ENCODE results near the gene SAT2. TPM values are rescaled to one million over a fixed set of nuclear protein-coding genes. Genes with fewer than 3 reads are reported as not detected.

SAT2 gene
- total and polyA plus RNA-seq, 2 of the 13 experiments (the other 11 are each of a cell fraction or from before 2014, with no cell fraction given), result 37.6 to 93.7 TPM

DNA sequence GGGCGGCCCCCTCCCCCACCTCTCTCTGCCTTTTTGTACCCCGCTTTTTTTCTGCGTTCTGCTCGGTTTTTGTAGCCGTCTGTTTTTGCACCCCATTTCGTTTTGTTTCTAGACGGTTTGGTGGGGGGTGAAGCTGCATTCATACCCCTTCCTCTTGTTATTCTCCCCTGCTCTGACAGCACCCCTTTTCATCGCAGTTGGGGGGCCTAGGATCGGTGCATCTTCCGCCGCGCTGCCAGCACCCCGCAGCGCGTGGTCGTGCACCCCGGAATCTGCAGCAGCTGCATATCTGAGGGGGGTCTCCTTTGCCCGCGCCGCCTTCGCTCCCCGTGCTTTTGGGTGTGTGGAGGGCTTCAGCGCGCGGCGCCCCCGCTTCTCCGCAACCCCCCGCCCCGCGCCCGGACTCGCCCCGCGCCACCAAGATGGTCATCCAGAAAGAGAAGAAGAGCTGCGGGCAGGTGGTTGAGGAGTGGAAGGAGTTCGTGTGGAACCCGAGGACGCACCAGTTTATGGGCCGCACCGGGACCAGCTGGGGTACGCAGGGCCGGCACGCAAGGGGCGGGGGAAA lies 23.6 kb upstream of the SAT2 start (continued):
- TF ChIP-seq, protein P1, sequence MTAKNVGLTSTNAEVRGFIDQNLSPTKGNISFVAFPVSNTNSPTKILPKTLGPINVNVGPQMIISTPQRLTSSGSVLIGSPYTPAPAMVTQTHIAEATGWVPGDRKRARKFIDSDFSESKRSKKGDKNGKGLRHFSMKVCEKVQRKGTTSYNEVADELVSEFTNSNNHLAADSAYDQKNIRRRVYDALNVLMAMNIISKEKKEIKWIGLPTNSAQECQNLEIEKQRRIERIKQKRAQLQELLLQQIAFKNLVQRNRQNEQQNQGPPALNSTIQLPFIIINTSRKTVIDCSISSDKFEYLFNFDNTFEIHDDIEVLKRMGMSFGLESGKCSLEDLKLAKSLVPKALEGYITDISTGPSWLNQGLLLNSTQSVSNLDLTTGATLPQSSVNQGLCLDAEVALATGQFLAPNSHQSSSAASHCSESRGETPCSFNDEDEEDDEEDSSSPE (CRISPR knock-in tag; IDR thresholded peaks at IDR 0.05), result no peak
- TF ChIP-seq ZNF687 (CRISPR knock-in tag; IDR thresholded peaks at IDR 0.05) (peak; percentile 15; the same call in 1 of the 2 replicates), ATF6 (CRISPR knock-in tag; conservative IDR thresholded peaks at IDR 0.05) (no peak), ZNF737 (CRISPR knock-in tag; IDR thresholded peaks at IDR 0.05; ENCODE audit: borderline replicate concordance) (no peak), CHCHD3 (CRISPR knock-in tag; IDR thresholded peaks at IDR 0.05) (no peak), ZNF589 (CRISPR knock-in tag; conservative IDR thresholded peaks at IDR 0.05) (no peak)

All from HepG2 (cell line).